ENCODE results near the gene SLC16A3. TPM values are rescaled to one million over a fixed set of nuclear protein-coding genes. Genes with fewer than 3 reads are reported as not detected.

Gene SLC16A3
- total and polyA plus RNA-seq, 10 of the 15 experiments (the other 5 are each of a cell fraction or from before 2014, with no cell fraction given): 0.10 to 46.5 (median 8.0) TPM

- TF ChIP-seq BCLAF1 (IDR thresholded peaks at IDR 0.05) (no peak), RFX5 (IDR thresholded peaks at IDR 0.05; ENCODE audit: low read depth, low read length) (no peak)
These were observed 27.3 kb upstream of the SLC16A3 start (continued) for GRCh38 chr17:82201498-82201910.

DNA sequence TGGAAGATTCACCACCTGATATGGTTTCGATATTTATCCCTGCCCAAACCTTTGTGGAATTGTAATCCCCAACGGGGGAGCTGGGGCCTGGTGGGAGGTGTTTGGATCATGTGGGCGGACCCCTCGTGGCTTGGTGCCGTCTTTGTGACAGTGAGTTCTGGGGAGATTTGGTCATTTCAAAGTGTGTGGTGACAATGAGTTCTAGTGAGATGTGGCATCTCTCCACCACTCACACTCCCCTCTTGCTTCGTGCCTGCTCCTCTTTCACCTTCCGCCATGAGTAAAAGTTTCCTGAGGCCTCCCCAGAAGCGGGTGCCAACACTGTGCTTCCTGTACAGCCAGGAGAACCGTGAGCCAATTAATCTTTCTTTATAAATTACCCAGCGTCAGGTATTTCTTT, 25.9 kb upstream of the SLC16A3 start:
- no peaks in the 10 kb centered on the region for H3K79me2 ChIP-seq (ENCODE audit: control insufficient read depth, insufficient read depth, low read length)
- ChIA-PET RAD21 (ENCODE audit: unreplicated experiment) (interaction anchor here (1.8 kb wide), 1 partner anchor 38 kb away, joined by 4 read pairs; no protein-coding TSS in a partner anchor), CTCF (interaction anchor here (0.9 to 1.7 kb wide), 2 partner anchors 9 to 33 kb away, joined by 3 to 5 read pairs; no protein-coding TSS in a partner anchor), SMC1A (ENCODE audit: uncharacterized antibody, unreplicated experiment) (no interaction called here), POLR2A (no interaction called here)
- no peaks in the 10 kb centered on the region for H3K9me3 ChIP-seq (replicated peaks; ENCODE audit: control insufficient read depth, insufficient read depth, low read length)
- FAIRE-seq (no peak), ATAC-seq (no peak), DNase-seq (ENCODE audit: low read depth, low spot score) (no peak)
- H3K36me3 ChIP-seq (ENCODE audit: control insufficient read depth in 2 of 2, insufficient read depth in 2 of 2, low read length in 1 of 2): no peaks in the 10 kb centered on the region; a peak in 1 of 4 replicates
- intact Hi-C loops (cut with micrococcal nuclease; ENCODE audit: unreplicated experiment) (no loop called here), in situ Hi-C loops (cut with MboI) (no loop called here)
- no peaks in the 10 kb centered on the region for H4K20me1 ChIP-seq (ENCODE audit: control insufficient read depth, insufficient read depth)
- H3K27me3 ChIP-seq (replicated peaks in 1 of 2; ENCODE audit: control insufficient read depth in 2 of 2, insufficient read depth in 2 of 2, low read length in 1 of 2): no peaks in the 10 kb centered on the region
- TF ChIP-seq SRF (IDR thresholded peaks at IDR 0.05; ENCODE audit: low read depth in 2 of 2, low read length in 2 of 2) (no peak), TCF7 (IDR thresholded peaks at IDR 0.05; ENCODE audit: borderline replicate concordance) (no peak), ASH2L (IDR thresholded peaks at IDR 0.05; ENCODE audit: borderline replicate concordance, low read depth) (no peak)
- TF ChIP-seq, protein P1, sequence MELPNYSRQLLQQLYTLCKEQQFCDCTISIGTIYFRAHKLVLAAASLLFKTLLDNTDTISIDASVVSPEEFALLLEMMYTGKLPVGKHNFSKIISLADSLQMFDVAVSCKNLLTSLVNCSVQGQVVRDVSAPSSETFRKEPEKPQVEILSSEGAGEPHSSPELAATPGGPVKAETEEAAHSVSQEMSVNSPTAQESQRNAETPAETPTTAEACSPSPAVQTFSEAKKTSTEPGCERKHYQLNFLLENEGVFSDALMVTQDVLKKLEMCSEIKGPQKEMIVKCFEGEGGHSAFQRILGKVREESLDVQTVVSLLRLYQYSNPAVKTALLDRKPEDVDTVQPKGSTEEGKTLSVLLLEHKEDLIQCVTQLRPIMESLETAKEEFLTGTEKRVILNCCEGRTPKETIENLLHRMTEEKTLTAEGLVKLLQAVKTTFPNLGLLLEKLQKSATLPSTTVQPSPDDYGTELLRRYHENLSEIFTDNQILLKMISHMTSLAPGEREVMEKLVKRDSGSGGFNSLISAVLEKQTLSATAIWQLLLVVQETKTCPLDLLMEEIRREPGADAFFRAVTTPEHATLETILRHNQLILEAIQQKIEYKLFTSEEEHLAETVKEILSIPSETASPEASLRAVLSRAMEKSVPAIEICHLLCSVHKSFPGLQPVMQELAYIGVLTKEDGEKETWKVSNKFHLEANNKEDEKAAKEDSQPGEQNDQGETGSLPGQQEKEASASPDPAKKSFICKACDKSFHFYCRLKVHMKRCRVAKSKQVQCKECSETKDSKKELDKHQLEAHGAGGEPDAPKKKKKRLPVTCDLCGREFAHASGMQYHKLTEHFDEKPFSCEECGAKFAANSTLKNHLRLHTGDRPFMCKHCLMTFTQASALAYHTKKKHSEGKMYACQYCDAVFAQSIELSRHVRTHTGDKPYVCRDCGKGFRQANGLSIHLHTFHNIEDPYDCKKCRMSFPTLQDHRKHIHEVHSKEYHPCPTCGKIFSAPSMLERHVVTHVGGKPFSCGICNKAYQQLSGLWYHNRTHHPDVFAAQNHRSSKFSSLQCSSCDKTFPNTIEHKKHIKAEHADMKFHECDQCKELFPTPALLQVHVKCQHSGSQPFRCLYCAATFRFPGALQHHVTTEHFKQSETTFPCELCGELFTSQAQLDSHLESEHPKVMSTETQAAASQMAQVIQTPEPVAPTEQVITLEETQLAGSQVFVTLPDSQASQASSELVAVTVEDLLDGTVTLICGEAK (IDR thresholded peaks at IDR 0.05; ENCODE audit: borderline replicate concordance): no peak
- H3K4me3 ChIP-seq: no peak overlapping the region
- H3K4me2 ChIP-seq (ENCODE audit: control insufficient read depth, insufficient read depth): no peak overlapping the region
- peaks cover 12% of the 10 kb centered on the region for H3K4me1 ChIP-seq (ENCODE audit: control insufficient read depth, insufficient read depth, low read length)
- H3K9ac ChIP-seq (ENCODE audit: control insufficient read depth, insufficient read depth, low read length): no peak overlapping the region
- H2AFZ ChIP-seq (ENCODE audit: control insufficient read depth, low read depth, low read length): no peak overlapping the region
- whole genome bisulfite sequencing (ENCODE audit: insufficient coverage, insufficient replicate concordance, low lambda C conversion rate, missing lambda C conversion rate): 75% methylated on average over 10 of the region's 10 CpGs
- H3K27ac ChIP-seq (ENCODE audit: control insufficient read depth, insufficient read depth): no peak overlapping the region
- BruUV-seq (replicated peaks): no TSS peak
